GM19239 (cell line): ENCODE measurements around the gene DEAF1.

ENCODE experiments used
- DNase-seq: peaks from one replicate; pipeline ENCODE4 v3.0.0; 2011; ENCODE audit warnings: low spot score; ENCODE audit not compliant: insufficient read length
- FAIRE-seq: peaks from 2 replicates; lab custom pipeline; 2011; peaks lifted over from hg19 to GRCh38; lab: Jason Lieb, UNC

The DEAF1 gene

GRCh38 chr11:721741-722345 is 26.8 kb upstream of the DEAF1 start:
- DNase-seq (no peak), FAIRE-seq (no peak)

GRCh38 chr11:721247-721740 is 26.3 kb upstream of the DEAF1 start:
- DNase-seq (no peak), FAIRE-seq (no peak)

- FAIRE-seq (no peak), DNase-seq (no peak)
These were observed 25.7 kb upstream of the DEAF1 start for GRCh38 chr11:720642-721246.

- no peak for FAIRE-seq
These were observed 25.1 kb upstream of the DEAF1 start for GRCh38 chr11:720017-720641.

GRCh38 chr11:719214-720016 is 24.4 kb upstream of the DEAF1 start:
- FAIRE-seq (no peak), DNase-seq (no peak)

More at GRCh38 chr11:720017-720641, 25.1 kb upstream of the DEAF1 start:
- DNase-seq: no peak

- no peak for FAIRE-seq
These were observed 19.4 kb upstream of the DEAF1 start for GRCh38 chr11:714436-714835.

GRCh38 chr11:709109-709997 is 14.3 kb upstream of the DEAF1 start:
- DNase-seq: no peak
- no peak for FAIRE-seq

More at GRCh38 chr11:714436-714835, 19.4 kb upstream of the DEAF1 start:
- no peak for DNase-seq

GRCh38 chr11:708511-708910 is 13.5 kb upstream of the DEAF1 start:
- FAIRE-seq: no peak
- DNase-seq: no peak

- no peak for FAIRE-seq
These were observed 12.9 kb upstream of the DEAF1 start for GRCh38 chr11:707817-708420.

GRCh38 chr11:706957-707816 is 12.2 kb upstream of the DEAF1 start:
- DNase-seq (no peak), FAIRE-seq (no peak)

More at GRCh38 chr11:707817-708420, 12.9 kb upstream of the DEAF1 start:
- no peak for DNase-seq

GRCh38 chr11:706439-706956 is 11.5 kb upstream of the DEAF1 start:
- DNase-seq: no peak
- no peak for FAIRE-seq

- DNase-seq: no peak
- FAIRE-seq: no peak
These were observed 10.8 kb upstream of the DEAF1 start, which contains the start of gene EPS8L2 for GRCh38 chr11:705646-706438. Gene EPS8L2 (plus strand): TSS chr11:706231. CDS start chr11:709408, 3,177 bp downstream.

- DNase-seq: no peak
- no peak for FAIRE-seq
These were observed 10.0 kb upstream of the DEAF1 start for GRCh38 chr11:704781-705645.

GRCh38 chr11:704228-704674 is 9.2 kb upstream of the DEAF1 start:
- FAIRE-seq (no peak), DNase-seq (no peak)

GRCh38 chr11:703506-703905 is 8.5 kb upstream of the DEAF1 start:
- no peak for DNase-seq
- FAIRE-seq: no peak
